ENCODE data around the gene ATP13A2. TPM values are rescaled to one million over a fixed set of nuclear protein-coding genes. Genes with fewer than 3 reads are reported as not detected.

The ATP13A2 gene
- polyA plus RNA-seq, 1 donor (not counting 4 experiments of a cell fraction or from before 2014, with no cell fraction given) = 19.7 TPM

DNA sequence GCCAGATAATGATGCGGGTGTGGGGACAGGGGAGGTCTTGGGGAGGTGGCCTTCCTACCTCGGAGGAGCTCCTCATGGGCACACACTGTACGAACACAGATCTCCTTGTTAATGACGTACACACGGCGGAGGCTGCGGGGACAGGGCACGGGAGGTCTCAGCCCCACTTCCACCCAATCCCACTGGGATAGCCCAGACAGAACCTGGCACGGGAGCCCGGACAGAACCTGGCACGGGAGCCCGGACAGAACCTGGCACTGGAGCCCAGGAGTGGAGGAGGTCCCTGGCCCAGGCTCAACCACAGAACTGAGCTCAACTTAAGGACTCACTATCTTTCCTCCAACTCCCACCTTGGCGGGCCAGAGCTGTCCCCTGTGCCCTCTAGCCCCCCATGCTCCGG is 36.5 kb downstream of the ATP13A2 start:
- H3K9me3 ChIP-seq (ENCODE audit: control insufficient read depth, low read depth, low read length) = no peaks in the 10 kb centered on the region
- dilution Hi-C loops (cut with MboI; ENCODE audit: extremely low pct_ligation_motif_present, low sequenced_read_pairs) = no loop called here
- no peaks in the 10 kb centered on the region for H4K20me1 ChIP-seq (ENCODE audit: control insufficient read depth, extremely low read depth, insufficient read depth, low read length)
- H3K36me3 ChIP-seq (ENCODE audit: control insufficient read depth in 2 of 2, extremely low read depth in 1 of 2, insufficient read depth in 2 of 2, low read length in 2 of 2) = peaks cover 9 to 17% of the 10 kb centered on the region in 2 experiments
- H3K9me1 ChIP-seq (ENCODE audit: control insufficient read depth, extremely low read depth, insufficient read depth, low read length) = no peaks in the 10 kb centered on the region
- FAIRE-seq = no peak
- H3K27me3 ChIP-seq (ENCODE audit: control insufficient read depth, extremely low read depth, insufficient read depth, low read length) = no peaks in the 10 kb centered on the region
- DNase-seq (ENCODE audit: low read depth, low spot score) = no peak
- no peak for TF ChIP-seq EZH2 (IDR thresholded peaks at IDR 0.05; ENCODE audit: low read length)
- TF ChIP-seq, protein P1, sequence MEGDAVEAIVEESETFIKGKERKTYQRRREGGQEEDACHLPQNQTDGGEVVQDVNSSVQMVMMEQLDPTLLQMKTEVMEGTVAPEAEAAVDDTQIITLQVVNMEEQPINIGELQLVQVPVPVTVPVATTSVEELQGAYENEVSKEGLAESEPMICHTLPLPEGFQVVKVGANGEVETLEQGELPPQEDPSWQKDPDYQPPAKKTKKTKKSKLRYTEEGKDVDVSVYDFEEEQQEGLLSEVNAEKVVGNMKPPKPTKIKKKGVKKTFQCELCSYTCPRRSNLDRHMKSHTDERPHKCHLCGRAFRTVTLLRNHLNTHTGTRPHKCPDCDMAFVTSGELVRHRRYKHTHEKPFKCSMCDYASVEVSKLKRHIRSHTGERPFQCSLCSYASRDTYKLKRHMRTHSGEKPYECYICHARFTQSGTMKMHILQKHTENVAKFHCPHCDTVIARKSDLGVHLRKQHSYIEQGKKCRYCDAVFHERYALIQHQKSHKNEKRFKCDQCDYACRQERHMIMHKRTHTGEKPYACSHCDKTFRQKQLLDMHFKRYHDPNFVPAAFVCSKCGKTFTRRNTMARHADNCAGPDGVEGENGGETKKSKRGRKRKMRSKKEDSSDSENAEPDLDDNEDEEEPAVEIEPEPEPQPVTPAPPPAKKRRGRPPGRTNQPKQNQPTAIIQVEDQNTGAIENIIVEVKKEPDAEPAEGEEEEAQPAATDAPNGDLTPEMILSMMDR (optimal IDR thresholded peaks at IDR 0.05 in 1 of 3, IDR thresholded peaks at IDR 0.05 in 1 of 3, conservative IDR thresholded peaks at IDR 0.05 in 1 of 3; ENCODE audit: extremely low read depth in 1 of 3, insufficient read depth in 2 of 3, low read length in 3 of 3) = no peak
- no peak overlapping the region for H3K9ac ChIP-seq (ENCODE audit: control insufficient read depth, extremely low read depth, insufficient read depth, low read length)
- peaks cover 19% of the 10 kb centered on the region for H3K4me1 ChIP-seq (ENCODE audit: control insufficient read depth, extremely low read depth, insufficient read depth, low read length)
- H3K27ac ChIP-seq (ENCODE audit: control insufficient read depth, insufficient read depth, low read length) = no peak overlapping the region
- H3K4me2 ChIP-seq (ENCODE audit: control insufficient read depth, extremely low read depth, insufficient read depth, low read depth, low read length) = no peak overlapping the region
- H3K79me2 ChIP-seq (ENCODE audit: control insufficient read depth, insufficient read depth, low read length) = peaks cover 25% of the 10 kb centered on the region
- no peak overlapping the region for H3K4me3 ChIP-seq (ENCODE audit: control insufficient read depth in 2 of 3, extremely low read depth in 1 of 3, insufficient read depth in 2 of 3, low read depth in 1 of 3, low read length in 3 of 3)
- H2AFZ ChIP-seq (ENCODE audit: control insufficient read depth, low read length) = no peak overlapping the region

DNA sequence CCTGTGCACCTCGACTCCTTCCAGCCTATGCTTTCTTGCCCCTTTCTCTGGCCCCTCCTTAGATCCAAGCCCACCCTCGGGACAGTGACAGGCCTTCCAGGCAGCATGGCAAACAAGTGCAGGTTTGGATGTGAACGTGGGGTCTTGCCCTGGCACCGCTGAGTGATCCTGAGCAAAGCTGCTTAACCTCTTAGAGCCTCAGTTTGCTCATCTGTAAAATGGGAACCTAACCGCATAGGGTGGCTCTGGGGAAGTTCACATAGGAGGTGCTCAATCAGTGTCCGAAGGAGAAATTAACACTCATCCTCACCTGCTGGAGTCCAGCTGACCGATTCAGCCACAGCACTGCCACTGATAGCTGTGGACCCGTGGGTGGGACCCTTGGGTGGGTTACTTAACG is 38.5 kb downstream of the ATP13A2 start:
- no peaks in the 10 kb centered on the region for H3K9me3 ChIP-seq (ENCODE audit: control insufficient read depth, low read depth, low read length)
- H3K4me2 ChIP-seq (ENCODE audit: control insufficient read depth, extremely low read depth, insufficient read depth, low read depth, low read length) = no peak overlapping the region
- DNase-seq (ENCODE audit: low read depth, low spot score) (no peak), FAIRE-seq (no peak)
- TF ChIP-seq EZH2 (IDR thresholded peaks at IDR 0.05; ENCODE audit: low read length) = no peak
- TF ChIP-seq, protein P1 (optimal IDR thresholded peaks at IDR 0.05 in 1 of 3, IDR thresholded peaks at IDR 0.05 in 1 of 3, conservative IDR thresholded peaks at IDR 0.05 in 1 of 3; ENCODE audit: extremely low read depth in 1 of 3, insufficient read depth in 2 of 3, low read length in 3 of 3) = no peak
- H2AFZ ChIP-seq (ENCODE audit: control insufficient read depth, low read length) = no peak overlapping the region
- no peak overlapping the region for H3K27ac ChIP-seq (ENCODE audit: control insufficient read depth, insufficient read depth, low read length)
- H3K79me2 ChIP-seq (ENCODE audit: control insufficient read depth, insufficient read depth, low read length) = peaks cover 9% of the 10 kb centered on the region
- no peak overlapping the region for H3K9ac ChIP-seq (ENCODE audit: control insufficient read depth, extremely low read depth, insufficient read depth, low read length)
- peaks cover 8 to 13% of the 10 kb centered on the region in 2 experiments for H3K36me3 ChIP-seq (ENCODE audit: control insufficient read depth in 2 of 2, extremely low read depth in 1 of 2, insufficient read depth in 2 of 2, low read length in 2 of 2)
- H3K4me3 ChIP-seq (ENCODE audit: control insufficient read depth in 2 of 3, extremely low read depth in 1 of 3, insufficient read depth in 2 of 3, low read depth in 1 of 3, low read length in 3 of 3) = no peak overlapping the region
- H3K9me1 ChIP-seq (ENCODE audit: control insufficient read depth, extremely low read depth, insufficient read depth, low read length) = no peaks in the 10 kb centered on the region
- no peaks in the 10 kb centered on the region for H4K20me1 ChIP-seq (ENCODE audit: control insufficient read depth, extremely low read depth, insufficient read depth, low read length)
- H3K27me3 ChIP-seq (ENCODE audit: control insufficient read depth, extremely low read depth, insufficient read depth, low read length) = no peaks in the 10 kb centered on the region
- peaks cover 7% of the 10 kb centered on the region for H3K4me1 ChIP-seq (ENCODE audit: control insufficient read depth, extremely low read depth, insufficient read depth, low read length)
- dilution Hi-C loops (cut with MboI; ENCODE audit: extremely low pct_ligation_motif_present, low sequenced_read_pairs) = no loop called here

Measured in keratinocyte (primary cell).